TTC549 (cell line): Measurements from ENCODE around the gene MYADM.
"Not testable (repeated sequence)": the region's sequence is repeated elsewhere in the genome, so short reads cannot be mapped to it uniquely, and the experiment has no call there.

ENCODE experiments used
- FAIRE-seq: peaks from 2 replicates; lab custom pipeline; 2012; peaks lifted over from hg19 to GRCh38; lab: Jason Lieb, UNC

MYADM gene

GRCh38 chr19:53867225-53868090 is at the start of gene MYADM:
Gene MYADM, plus strand, starts transcription at chr19:53867883. Its CDS starts 5,647 bp downstream, at chr19:53873530.
- peak; percentile 3 for FAIRE-seq

- FAIRE-seq = no peak
Observed at GRCh38 chr19:53818756-53819155, 48.9 kb upstream of the MYADM start.

GRCh38 chr19:53819861-53820260 is 47.8 kb upstream of the MYADM start:
- no peak for FAIRE-seq

GRCh38 chr19:53823380-53824120 is 44.1 kb upstream of the MYADM start:
- no peak for FAIRE-seq

- FAIRE-seq = no peak
Observed at GRCh38 chr19:53824134-53824611, 43.5 kb upstream of the MYADM start, which contains the start of gene NLRP12. Gene NLRP12, minus strand, starts transcription at chr19:53824314. Its CDS starts 140 bp downstream, at chr19:53824174.

GRCh38 chr19:53826876-53827275 is 40.8 kb upstream of the MYADM start:
- no peak for FAIRE-seq

- FAIRE-seq = no peak
Observed at GRCh38 chr19:53828531-53828930, 39.2 kb upstream of the MYADM start.

GRCh38 chr19:53832861-53833260 is 34.8 kb upstream of the MYADM start:
- FAIRE-seq = not testable (repeated sequence)

- not testable (repeated sequence) for FAIRE-seq
Observed at GRCh38 chr19:53838446-53838845, 29.2 kb upstream of the MYADM start.

GRCh38 chr19:53840241-53840640 is 27.4 kb upstream of the MYADM start:
- not testable (repeated sequence) for FAIRE-seq

- FAIRE-seq = not testable (repeated sequence)
Observed at GRCh38 chr19:53840914-53841313, 26.8 kb upstream of the MYADM start.

GRCh38 chr19:53844849-53845246 is 22.8 kb upstream of the MYADM start:
- FAIRE-seq = no peak

- no peak for FAIRE-seq
Observed at GRCh38 chr19:53847555-53847954, 20.1 kb upstream of the MYADM start.

- FAIRE-seq = no peak
Observed at GRCh38 chr19:53849237-53849676, 18.4 kb upstream of the MYADM start.

GRCh38 chr19:53853707-53854106 is 14.0 kb upstream of the MYADM start:
- no peak for FAIRE-seq

- no peak for FAIRE-seq
Observed at GRCh38 chr19:53864308-53864836, 3.3 kb upstream of the MYADM start.

- no peak for FAIRE-seq
Observed at GRCh38 chr19:53865523-53865917, 2.2 kb upstream of the MYADM start.

- FAIRE-seq = no peak
Observed at GRCh38 chr19:53865918-53866864, 1.5 kb upstream of the MYADM start.

GRCh38 chr19:53866865-53867224 is 838 bp upstream of the MYADM start:
- FAIRE-seq = no peak

GRCh38 chr19:53868091-53868891 is 608 bp downstream of the MYADM start:
- no peak for FAIRE-seq
